ENCODE measurements around the gene PHOSPHO1.

The PHOSPHO1 gene

DNA sequence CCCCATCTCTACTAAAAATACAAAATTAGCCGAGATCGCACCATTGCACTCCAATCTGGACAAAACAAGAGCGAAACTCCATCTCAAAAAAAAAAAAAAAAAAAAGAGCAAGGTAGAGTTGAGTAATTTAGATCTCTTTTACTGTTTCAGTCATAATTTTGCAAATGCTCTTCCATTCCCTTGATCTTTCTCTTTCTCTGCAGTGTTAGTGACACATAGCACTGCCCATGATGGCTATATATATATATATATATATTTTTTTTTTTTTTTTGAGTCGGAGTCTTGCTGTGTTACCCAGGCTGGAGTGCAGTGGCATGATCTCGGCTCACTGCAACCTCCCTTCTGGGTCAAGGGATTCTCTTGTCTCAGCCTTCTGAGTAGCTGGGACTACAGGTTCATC, 12.2 kb upstream of the PHOSPHO1 start:
- DNase-seq (ENCODE audit: low read depth): no peak

DNA sequence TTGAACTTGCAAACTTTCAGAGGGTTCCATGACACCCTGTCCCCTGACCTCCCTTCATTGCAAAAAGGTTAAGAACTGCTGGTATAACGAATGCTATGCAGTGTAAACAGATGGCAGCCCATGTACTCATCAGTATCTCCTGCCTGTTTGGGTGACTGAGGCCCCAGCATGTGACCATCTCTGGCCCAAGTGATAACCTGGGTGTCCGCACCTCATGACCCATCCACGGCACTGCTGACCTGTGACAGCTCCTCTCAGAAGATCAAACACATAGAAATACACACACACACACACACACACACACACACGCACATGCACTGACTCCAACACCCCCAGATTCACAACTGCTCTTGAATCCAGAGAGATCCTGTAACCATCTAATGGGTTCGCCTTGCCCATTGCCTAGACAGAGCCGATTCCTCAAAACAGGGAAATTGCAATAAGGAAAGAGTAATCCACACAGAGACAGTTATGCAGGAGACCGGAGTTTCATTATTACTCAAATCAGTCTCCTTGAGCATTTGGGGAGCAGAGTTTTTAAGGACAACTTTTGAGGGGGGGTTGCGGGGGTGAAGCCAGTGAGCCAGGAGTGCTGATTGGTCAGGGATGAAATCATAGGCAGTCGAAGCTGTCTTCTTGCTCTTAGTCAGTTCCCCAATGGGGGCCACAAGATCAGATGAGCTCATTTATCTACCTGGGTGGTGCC, 11.3 kb upstream of the PHOSPHO1 start:
- DNase-seq (ENCODE audit: low read depth): no peak

GRCh38 chr17:49241040-49241439, 10.5 kb upstream of the PHOSPHO1 start:
- no peak for DNase-seq (ENCODE audit: low read depth)

GRCh38 chr17:49240619-49241018, 10.0 kb upstream of the PHOSPHO1 start:
- no peak for DNase-seq (ENCODE audit: low read depth)

DNA sequence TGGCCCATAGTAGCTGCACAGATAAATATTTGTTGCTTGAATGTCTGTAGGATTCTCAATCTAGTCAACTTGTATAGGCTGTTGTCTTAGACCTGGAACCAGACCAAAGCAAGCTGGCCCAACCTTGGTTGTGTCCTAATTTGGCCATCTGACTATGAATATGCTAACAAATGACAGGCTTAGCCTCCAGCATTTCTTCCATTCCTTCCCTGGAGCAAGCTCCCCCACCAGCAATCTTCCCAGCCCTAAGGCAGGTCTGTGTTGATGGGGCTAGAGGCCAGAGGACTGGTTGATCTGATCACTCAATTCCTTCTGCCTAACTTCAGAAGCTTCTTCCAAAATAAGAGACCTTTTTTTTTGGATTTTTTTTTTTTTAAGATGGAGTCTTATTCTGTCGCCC, 9.4 kb upstream of the PHOSPHO1 start:
- no peak for DNase-seq (ENCODE audit: low read depth)

GRCh38 chr17:49235896-49236295, 5.3 kb upstream of the PHOSPHO1 start:
- DNase-seq (ENCODE audit: low read depth): no peak

DNA sequence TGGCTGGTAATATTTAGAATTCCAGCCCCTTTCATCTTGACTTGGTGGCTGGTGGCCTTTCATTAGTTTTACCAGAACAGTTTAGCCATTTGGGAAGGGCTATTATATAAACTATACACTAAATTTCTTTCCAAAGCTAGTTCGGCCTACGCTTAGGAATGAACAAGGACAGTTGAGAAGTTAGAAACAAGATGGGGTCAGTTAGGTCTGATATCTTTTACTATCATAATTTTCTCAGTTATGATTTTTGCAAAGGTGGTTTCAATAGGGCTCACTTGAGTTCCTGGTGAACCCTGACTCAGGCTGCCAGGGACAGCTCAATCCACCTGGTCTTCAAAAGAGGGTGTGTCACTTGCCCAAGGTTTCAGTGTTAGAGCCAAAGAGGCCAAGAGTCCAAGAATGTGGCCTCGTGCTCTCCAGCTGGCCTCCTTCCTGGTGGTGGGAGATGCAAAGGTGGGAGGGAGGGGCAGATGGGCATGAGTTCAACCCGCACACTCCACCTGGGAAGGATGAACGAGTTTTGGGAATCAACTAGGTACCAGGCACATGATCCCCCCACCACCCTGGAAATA, 4.0 kb upstream of the PHOSPHO1 start:
- no peak for DNase-seq (ENCODE audit: low read depth)

DNA sequence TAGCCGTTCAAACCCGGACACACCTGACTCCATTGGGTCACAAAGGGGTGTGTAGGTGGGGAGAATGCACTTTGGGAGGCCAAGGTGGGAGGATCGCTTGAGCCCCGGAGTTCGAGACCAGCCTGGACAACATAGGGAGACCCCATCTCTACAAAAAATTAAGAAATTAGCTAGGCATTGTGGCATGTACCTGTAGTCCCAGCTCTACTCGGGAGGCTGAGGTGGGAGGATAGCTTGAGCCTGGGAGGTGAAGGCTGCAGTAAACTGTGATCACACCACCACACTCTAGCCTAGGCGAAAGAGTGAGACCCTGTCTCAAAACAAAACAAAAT, 942 bp upstream of the PHOSPHO1 start:
- DNase-seq (ENCODE audit: low read depth): no peak

- no peak for DNase-seq (ENCODE audit: low read depth)
Observed at GRCh38 chr17:49229805-49230600, 584 bp downstream of the PHOSPHO1 start.

GRCh38 chr17:49229076-49229804, 1.3 kb downstream of the PHOSPHO1 start:
- DNase-seq (ENCODE audit: low read depth): no peak

DNA sequence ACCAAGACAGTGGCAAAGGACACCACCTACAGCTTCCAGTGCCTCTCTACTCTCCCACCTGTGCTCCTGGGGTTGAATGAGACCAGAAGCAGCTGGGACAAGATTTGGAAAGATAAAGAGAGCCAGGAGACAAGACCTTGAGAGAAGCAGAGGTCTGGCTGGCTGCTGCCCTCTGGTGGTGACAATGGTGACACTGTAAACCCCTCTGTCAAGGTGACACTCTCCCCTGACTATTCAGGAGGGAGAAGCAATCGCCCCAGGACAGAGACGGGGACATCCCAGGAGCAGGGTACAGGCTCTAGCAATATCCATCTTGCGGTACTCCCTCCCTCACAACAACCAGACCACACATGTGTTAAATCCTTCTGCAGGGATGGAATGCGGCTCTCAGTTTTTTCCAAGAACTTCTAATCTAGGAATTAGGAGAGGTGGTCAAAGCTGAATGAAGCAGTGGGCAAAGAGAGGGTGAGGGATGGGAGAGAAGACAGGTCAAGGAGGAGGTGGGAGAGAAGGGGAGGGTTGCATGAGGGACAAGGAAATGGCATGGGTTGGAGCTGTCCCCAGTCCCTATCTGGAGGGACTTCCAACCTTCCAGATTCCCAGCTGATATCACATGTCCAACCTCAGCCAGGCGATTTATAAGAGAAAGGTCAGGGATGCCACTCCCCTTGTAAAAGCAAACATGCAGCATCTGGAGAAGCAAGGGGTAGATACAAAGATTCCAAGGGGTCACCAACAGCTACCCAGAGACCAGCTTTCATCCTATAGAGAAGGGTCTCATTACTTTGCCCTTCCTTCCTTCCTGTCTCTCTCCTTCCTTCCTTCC, 2.9 kb downstream of the PHOSPHO1 start:
- peak; percentile 68 for DNase-seq (ENCODE audit: low read depth)

GRCh38 chr17:49226771-49227435, 3.7 kb downstream of the PHOSPHO1 start:
- no peak for DNase-seq (ENCODE audit: low read depth)

GRCh38 chr17:49225554-49226236, 4.9 kb downstream of the PHOSPHO1 start:
- no peak for DNase-seq (ENCODE audit: low read depth)

GRCh38 chr17:49224997-49225337, 5.6 kb downstream of the PHOSPHO1 start:
- DNase-seq (ENCODE audit: low read depth): no peak

DNA sequence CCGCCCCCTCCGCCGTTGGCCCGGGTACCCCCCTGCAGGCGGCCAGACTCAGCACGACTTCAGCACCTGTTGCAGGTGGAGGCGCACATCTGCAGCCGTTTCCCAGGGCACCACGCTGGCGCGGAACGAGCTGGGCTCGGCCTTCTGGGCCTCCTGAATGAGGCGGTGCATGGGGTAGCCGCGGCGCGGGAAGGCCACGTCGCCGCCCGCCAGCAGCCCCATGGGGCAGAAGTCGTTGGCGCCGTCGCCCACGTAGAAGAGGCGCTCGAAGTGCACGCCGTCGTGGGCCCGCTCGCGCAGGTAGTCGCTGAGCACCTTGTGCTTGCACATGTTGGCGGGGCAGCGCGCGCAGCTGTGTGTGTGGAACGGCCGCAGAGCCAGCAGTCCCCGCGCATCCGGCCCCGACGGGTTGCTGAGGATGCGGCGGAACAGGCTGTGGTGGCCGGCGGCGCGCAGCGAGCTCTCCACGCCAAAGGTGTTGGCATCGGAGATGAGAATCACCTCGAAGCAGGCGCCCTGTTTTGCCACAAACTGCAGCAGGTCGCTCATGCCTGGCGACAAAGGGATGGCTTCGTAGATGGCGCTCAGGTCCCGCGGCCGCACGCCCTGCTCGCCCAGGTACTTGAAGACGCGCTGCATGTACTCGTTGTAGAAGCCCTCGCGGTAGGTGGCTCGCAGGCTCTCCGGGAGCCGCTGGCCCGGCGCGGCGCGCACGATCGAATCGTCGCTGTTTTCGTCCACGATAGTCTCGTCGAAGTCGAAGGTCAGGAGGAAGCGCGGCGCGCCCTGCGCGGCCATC, 6.2 kb downstream of the PHOSPHO1 start:
- DNase-seq (ENCODE audit: low read depth): no peak

DNA sequence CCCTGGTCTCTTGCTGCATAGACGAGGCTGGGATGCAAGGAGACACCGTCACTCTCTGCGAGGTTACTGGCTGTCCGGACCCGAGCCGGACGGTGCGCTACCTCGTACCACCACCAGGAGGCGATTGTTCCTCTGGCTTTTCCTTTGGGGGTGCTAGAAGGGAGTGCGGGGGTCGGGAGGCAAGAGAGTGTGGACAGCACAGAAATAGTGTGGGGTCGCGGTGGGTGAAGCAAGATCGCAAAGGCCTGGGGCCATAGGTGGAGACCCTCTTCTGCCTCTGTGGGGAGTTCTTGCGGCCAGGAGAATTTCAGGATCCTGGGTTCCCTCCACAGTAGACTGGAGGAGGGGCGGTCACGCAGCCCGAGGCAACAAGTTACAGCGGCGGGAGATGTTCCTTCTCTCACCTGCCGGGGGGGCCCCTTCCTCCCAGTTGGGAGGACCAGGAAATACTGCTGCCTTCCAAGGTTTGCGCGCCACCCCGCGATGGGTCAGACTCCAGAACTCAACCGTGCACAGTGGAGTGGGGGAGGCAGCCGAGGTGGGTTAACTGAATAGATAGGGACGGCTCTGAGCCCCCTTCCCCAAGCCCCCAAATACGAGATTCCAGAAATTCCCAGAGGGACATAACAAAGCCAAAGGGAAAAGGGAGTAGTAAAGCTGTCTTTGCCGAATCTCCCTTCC, 6.9 kb downstream of the PHOSPHO1 start:
- peak; percentile 68 for DNase-seq (ENCODE audit: low read depth)

GRCh38 chr17:49223168-49223516, 7.4 kb downstream of the PHOSPHO1 start:
- no peak for DNase-seq (ENCODE audit: low read depth)

GRCh38 chr17:49219987-49220386, 10.6 kb downstream of the PHOSPHO1 start:
- DNase-seq (ENCODE audit: low read depth): no peak
